Measurements from ENCODE around the gene HSPB2.
"Not testable (repeated sequence)": the region's sequence is repeated elsewhere in the genome, so short reads cannot be mapped to it uniquely, and the experiment has no call there.

The HSPB2 gene

DNA sequence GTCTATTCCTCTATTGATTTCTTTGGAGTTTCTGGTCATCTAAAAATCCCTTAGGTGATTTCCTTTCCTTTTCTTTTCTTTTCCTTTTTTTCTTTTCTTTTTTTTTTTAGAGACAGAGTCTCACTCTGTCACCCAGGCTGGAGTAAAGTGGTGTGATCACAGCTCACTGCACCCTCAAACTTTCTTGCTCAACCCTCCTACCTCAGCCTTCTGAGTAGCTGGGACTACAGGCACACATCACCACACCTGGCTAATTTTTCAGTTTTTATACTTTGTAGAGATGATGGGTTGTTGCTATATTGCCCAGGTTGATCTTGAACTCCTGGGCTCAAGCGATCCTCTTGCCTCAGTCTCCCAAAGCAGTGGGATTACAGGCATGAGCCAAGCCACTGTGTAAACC is 4.2 kb downstream of the HSPB2 start:
- DNase-seq = no peak

DNA sequence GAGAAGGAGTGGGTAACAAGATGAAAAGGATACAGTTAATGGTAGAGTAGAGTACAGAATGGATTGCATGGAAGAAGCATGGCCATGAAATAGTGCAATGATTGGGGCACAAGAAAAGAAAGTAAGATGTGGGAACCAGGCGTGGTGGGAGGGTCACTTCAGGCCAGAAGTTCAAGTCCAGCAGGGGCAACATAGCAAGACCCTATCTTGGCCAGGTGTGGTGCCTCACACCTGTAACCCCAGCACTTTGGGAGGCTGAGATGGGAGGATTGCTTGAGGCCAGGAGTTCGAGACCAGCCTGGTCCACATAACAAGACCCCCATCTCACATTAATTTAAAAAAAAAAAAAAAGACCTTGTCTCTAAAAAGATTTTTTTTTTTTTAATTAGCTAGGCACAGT is 4.8 kb downstream of the HSPB2 start:
- DNase-seq = no peak

DNA sequence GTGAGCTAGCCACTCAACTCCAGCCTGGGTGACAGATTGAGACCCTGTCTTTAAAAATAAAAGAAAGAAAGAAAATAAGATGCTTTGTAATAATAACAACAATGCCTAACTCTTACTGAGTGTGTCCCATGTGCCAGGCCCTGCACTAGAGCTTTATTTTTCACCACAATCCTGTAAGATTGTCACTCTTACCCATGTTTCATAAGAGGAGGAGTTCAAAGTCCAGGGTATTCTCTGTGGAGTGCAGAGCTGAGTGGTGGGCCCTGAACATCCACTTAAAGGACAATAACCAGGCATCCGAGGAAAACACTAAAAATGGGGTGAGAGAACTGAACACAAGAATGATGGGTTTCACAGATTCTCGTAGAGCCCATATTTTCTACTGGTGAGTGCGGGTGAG is 5.3 kb downstream of the HSPB2 start:
- no peak for DNase-seq

DNA sequence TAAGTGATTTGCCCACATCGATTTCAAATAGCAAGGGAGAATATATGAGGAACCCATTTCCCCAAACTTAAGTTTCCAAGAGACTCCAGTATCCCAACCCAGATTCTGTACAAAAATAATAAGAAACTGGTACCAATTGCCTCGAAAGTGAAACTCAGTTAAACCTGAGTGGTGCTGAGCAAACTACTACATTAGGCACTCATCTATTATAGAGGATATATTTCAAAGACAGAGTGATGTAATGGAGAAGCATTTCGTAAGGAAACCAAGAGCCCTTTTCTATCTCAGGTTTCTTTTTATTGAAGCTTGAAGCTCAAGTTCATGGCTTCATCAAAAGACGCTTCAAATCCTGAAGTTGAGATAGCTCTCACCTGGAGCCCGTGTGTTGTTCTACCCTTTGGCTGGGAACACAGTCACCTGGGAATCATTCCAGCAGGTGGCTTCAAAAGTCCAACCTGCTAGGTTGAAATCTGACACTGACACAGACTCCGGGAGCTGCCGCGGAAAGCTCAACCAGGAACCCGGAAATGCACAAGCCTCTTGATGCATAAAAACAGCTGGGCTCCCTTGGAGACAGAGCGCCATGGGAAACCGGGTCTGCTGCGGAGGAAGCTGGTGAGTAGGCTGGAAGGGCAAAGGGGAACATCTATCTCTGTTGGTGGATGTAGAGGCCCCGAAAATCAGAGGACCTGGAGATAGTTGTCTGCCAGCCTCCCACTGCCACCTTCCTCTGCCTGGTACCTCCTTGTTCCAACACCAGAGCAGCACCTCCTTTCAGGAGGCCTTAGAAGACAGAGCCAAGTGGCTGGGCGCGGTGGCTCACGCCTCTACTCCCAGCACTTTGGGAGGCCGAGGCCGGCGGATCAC is 6.1 kb downstream of the HSPB2 start, which contains the start of gene C11orf52:
TSS of gene C11orf52 (plus strand) at position 524 of the 867 bp plus-strand sequence. CDS start at position 584, 60 bp downstream.
- peak; percentile 97 for DNase-seq

DNA sequence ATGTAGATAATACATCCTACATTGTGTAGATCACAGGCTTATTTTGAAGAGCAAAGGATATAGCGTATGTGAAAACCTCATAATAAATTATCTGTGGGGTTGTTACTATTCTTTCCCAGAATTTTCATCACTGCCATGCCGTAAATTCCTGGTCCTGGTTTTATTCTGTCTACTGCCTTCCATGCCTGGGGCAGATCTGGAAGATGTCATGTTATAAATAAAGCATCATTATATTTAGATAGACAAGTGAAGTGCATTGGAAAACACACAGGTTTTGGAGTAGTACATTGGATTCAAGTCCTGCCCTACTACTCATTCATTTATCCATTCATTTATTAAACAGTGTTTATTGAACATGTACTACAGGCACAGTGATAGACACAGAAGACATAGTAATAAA is 8.4 kb downstream of the HSPB2 start:
- no peak for DNase-seq

DNA sequence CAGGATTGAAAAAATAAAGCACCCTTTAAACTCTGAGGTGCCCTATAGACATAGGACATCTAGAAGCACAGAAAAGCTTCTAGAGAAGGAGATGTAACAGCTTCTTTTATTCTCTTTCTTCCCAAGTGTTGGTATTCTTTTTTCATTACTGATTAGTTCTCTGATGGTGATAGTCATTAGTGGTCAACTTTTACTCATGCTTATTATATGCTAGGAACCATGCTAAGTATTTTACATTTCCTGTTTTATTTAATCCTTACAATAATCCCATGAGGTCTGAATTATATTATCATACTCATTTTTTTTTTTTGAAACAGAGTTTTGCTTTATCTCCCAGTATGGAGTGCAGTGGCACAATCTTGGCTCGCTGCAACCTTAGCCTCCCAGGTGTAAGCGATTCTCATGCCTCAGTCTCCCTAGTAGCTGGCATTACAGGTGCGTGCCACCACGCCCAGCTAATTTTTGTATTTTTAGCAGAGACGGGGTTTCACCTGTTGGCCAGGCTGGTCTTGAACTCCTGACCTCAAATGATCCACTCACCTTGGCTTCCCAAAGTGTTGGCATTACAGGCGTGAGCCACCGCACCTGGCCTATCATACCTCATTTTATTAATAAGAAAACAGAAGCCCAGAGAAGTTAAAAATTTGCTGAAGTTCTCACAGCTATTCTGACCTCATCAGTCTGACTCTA is 9.2 kb downstream of the HSPB2 start:
- no peak for DNase-seq

DNA sequence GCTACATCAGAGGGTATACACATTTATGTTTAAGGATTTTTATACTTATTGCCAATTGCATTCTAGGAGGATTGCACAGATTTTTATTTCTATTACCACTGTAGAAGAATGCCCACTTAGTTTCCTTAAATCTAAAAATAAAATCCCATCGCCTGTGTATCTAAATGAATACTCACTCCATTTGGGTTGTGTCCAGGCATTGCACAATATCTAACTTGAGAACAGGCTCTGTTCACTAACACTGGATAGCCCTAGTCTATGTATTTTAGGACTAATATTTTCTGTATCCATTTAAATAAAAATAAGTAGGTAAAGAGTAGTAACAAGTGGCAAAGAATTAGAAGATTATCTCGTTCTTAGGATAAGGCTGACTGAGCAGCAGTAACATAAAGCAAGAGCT is 10.3 kb downstream of the HSPB2 start:
- DNase-seq = no peak

DNA sequence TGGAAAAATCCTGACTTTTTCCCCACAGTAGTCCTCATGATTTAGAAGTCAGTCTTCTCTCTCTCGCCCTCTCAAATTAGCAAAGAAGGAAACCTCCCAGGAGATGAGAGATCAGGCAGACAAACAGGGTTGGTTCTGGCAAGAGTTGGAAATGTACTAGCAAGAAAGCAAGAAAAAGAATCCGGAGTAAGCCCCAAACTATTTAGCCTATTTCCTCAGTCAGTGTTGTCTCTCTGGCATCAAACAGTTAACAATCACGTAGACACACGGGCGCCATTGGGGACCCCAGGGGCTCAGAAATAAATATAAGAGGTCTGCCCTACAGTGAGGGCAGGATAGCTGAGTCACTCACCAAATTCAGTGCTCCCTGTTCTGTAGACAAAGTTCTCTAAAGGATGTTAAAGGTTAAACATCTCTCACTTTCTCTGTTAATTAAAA is 10.8 kb downstream of the HSPB2 start:
- no peak for DNase-seq

DNA sequence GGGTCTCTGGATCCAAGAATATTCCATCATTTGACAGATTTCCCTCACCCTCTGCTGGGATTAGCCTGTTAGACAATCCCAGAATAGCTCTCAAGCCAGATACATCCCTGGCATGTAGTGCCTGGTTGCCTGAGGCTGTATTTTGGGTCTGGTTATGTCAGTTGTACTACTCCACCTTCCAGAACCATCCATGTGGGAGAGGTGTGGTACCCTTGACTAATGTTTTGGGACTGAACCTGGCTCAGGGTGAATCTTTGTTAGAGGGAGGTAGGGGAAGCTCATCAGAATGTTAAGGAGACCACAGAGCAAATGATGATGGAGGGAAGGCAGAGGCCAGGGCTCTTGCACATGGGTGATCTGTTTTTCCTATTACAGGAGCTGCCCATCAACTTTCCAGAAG is 11.4 kb downstream of the HSPB2 start:
- no peak for DNase-seq

DNA sequence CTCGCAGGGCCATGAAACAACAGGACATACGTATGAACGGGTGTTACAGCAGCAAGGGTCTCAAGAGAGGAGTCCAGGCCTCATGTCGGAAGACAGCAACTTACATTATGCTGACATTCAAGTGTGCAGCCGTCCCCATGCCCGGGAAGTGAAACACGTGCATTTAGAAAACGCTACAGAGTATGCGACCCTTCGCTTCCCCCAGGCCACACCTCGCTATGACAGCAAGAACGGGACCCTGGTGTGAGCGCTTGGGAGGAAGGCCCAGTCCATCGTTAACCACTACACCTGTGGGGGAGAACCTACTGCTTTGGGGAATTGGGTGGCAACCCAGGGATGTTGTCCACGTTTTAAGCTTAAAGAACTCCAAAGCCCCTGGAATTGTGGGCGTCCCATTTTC is 13.4 kb downstream of the HSPB2 start:
- no peak for DNase-seq

DNA sequence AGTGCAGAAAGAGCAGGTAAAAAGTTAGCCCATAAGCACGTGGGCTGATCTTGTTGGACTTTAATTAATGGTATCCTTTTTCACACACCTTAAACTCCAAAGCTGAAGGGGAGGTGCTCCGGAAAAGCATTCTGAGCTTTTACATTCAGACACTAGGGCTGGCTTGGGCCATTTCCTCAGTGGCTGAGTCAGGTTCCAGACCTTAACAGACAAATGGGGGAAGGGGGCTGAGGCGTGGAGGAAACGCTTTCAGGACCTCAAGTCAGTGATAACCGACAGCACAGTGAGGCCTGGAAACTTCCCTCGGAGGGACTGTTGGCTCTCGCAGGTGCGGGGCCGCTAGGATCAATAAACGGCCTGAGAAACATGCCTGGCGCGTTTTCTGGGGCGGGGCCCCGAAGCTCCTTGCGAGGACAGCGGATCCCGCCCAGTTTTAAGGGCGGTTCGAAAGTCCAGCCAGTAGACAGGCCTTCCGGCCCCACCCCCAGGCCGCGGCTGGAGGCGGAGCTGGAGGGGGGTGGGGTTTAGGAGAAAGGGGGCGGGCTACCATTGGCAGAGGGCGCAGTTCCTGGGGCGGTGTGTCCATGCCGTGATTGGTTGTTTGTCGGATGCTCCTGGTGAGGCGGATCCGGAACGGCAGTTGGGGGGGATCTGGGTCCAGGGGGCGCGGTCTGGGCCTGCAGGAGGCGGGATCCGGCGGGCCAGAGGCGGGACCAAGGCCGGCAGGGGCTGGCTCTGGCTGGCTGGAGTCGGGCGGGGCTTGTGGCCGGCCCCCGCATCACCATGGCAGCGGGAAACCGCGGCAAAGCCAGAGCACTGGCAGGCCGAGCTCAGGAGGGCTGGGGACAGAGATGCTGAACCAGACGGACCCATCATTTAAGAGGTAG is 14.2 kb downstream of the HSPB2 start:
- peak; percentile 98 for DNase-seq

DNA sequence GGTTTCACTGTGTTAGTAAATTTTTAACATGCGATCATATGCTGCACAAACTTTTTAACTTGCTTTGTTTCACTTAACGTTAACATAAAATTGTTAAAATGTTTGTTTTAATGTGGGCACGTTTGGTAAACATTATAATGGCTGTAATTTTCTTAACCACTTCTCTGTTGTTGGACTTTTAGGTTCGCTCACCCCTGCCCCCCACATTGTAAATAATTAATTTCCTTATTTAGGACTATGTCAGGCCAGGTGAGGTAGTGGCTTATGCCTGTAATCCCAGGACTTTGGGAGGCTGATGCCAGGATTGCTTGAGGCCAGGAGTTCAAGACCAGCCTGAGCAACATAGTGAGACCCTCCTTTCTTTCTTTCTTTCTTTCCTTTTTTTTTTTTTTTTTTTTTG is 17.9 kb downstream of the HSPB2 start:
- DNase-seq = no peak

DNA sequence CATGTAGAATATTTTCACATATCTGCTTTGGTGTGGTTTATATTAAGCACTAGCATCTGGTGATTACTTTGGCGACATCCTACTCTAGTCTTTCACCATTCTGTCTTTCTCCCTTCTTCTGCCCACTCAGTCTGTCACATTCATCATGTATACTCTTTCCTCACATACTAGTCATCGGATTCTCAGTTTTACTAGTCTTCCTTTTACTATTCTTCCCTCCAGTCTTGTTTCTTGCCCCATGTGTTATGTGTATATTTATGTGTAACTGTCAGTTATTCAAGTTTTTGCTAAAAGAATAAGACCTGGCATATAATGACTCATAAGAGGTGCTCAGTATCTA is 20.0 kb downstream of the HSPB2 start:
- DNase-seq = no peak

DNA sequence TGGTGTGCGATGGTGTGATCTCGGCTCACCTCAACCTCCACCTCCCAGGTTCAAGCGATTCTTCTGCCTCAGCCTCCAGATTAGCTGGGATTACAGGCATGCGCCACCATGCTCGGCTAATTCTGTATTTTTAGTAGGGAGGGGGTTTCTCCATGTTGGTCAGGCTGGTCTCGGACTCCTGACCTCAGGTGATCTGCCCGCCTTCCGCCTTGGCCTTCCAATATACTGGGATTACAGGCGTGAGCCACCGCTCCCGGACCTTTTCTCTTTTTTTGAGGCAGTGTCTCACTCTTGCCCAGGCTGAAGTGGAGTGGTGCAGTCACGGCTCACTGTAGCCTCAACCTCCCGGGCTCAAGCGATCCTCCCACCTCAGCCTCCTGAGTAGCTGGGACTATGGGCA is 20.6 kb downstream of the HSPB2 start:
- DNase-seq = not testable (repeated sequence)

DNA sequence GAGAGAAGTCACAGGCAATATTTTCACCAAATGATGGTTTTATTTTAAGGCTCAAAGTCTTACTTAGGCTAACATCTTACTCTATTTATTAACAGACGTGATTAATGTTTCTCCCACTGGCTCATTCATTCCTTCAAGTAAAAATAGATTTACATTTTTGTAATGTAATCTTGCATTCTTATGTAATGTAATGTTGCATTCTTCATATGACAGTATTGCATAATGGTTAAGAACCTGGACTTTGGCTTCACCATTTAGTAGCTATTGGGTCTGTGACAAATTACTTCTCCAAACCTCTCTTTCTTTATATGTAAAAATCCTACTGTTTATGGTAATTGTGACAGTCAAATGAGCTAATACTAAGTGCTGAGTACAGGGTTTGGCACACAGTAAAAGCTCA is 21.3 kb downstream of the HSPB2 start:
- no peak for DNase-seq

DNA sequence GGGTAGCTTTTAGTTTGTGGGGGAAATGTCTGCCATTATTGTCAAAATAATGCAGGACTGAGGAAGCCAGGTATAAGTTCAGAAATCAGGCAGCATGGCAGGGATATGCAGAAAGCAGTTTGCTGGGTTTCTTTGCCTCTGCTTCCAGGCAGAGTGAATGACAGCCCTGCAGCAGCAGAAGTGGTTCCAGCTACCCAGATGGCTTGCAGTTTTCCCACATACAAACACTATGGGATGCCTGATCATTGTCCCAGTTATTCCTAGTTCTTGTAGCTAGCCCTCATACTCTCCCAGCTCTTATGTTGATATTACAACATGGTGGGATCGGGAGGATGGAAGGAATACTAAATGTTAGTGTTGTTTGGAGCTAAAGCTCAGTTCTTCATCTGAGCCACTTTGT is 21.8 kb downstream of the HSPB2 start:
- no peak for DNase-seq

DNA sequence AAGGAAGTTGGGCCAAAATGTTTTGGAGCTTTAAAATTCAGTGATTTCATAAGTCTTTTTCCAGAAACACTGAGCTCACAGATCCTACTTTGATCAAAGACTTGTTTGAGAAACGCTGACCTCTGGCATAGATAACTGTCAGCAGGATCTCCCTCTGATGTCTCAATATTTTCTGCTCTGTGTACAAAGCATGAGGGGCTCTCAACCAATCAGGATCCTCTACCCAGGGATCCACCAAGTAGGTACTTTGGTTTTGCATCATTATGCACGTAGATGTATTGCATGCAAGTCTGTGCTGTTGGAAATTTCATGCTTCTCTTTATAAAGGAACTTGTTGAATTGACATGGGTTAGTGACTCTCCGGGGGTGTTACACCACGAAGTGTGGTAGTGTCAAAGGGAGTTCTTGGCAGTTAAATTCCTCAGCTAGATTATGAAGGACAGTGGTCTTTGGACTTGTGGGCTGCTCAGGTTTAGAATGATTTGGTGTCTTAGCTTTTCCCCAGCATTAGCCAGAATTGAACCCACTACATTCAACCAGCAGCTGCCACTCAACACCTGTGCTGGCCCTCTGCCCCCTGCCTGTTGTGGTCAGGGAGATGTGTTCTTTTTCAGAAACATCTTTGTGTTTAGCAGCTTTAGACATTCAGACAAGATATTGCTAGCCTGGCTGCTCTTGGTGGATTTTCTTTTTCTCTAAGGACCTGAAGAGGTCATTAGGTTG is 22.9 kb downstream of the HSPB2 start:
- DNase-seq = no peak

DNA sequence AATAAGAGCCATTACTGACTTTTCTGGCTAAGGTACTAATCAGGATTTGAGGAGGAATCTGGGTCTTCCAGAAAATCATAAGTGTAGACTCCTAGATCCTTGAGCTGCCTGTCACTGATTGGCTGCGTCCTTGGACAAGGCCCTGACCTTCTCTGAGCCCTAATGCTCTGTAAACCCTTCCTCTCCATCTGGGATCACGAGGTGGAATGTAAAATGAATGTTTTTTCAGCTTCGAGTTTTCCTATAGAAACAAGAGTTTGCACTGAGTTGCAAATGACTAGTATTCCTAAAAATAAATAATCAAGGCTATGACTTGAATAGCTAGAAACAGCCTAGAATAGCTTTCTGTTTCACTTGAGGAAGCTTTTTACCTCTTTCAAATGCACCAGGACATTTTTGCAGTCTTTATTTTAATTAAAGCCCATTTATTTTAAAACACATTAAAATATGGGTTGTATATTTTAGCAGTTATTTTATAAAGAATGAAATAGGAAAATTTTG is 23.6 kb downstream of the HSPB2 start:
- DNase-seq = no peak

DNA sequence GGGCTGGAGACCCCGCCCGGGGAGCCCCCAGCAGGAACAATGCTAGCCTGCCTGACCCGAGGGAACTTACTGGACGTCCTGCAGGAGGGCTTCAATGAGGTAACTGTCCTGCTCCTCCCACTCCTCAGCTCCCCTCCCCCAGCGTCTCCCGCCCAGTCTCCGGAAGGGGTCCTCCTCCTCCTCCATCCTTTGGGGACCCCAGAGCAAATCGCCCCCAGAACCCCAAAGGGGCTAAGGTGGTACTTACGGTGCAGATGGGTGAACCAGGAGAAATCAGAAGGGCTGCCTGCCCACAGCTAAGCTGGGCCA is 24.9 kb downstream of the HSPB2 start:
- no peak for DNase-seq

DNA sequence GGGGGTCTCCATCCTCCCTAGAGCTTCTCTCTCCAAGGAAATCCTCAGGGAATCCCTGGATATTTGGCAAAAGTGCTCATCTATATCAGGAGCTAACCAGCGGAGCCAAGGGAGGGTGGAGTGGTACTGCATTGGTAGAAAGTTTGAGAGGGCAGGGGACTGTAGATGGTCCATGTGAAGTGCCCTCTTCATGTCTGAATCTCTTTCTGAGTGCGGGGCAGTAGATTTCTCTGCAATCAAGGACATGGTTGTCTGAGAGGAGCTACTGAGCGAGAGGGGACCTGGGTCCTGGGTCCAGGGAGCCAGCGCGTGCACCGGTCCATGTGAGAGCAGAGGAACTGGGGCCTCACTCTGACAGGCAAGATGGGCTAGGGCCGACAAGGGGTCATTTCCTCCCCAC is 25.3 kb downstream of the HSPB2 start:
- DNase-seq = no peak

DNA sequence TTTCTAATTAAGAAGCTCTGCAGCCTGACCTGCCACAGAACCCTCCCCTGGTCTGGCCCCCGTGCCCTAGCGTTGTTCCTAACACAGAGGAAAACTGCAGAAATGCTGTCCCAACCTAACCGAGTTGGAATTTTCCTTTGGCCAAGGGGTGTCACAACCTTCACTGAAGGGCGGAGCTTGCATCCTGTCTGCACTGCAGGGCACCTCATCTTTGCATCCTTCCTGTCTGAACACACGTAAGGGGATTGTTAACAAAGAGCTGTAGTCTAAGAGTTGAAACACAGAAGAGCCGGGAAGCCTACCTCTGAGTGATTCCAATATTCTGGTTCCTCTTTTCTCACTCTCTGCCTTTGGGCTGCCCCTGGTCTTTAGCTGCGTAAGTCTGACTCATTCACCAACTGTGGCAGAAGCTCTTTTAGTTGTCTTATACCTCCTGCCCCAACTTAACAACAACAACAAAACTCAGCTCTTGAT is 26.2 kb downstream of the HSPB2 start:
- no peak for DNase-seq

DNA sequence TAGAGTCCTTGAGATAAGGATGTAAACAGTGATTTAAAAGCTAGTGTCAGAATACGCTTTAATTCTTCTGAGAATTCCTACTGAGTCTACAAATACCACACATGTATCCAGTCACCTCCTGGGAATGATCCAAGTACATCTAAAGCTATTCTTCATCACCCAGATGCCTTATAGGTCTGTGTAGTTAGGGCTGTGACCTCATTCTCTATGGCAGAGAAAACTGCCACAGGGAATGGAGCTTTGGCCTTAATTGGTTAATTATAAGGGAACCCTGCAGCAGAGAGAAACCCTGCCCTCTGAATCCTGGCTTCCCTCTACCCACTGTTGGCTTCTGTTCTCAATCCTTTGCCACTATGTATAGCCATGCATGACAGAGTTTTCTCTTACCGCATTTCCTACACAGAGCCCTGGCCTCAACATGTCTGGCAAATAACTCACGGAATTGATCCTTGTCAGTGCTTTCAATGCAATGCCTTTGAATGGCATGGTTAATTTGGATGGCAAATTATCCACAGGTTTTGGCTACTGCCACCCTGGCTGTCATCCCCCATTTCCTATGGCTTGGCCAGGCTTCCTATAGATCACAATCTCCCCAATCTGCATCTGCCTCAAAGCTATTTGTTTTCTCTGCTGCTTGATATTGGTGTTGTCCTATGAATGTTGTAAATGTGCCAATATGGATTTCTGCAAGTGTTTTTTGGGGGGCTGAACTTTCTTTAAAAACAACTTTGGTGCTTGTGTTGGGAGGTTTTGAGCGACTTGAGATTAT is 27.5 kb downstream of the HSPB2 start:
- DNase-seq = no peak
